HG03095 (cell line): ENCODE data around the gene DOCK2.

Experiments used
- ATAC-seq: cut with Tn5 transposase; IDR thresholded peaks from one replicate; pipeline ENCODE4 v1.9.1; 2021; ENCODE audit warnings: moderate library complexity; ENCODE audit not compliant: unreplicated experiment

Gene DOCK2

GRCh38 chr5:169893010-169893409 lies 255.9 kb downstream of the DOCK2 start:
- ATAC-seq = no peak

- ATAC-seq = no peak
Measured at GRCh38 chr5:169893571-169893970, 256.5 kb downstream of the DOCK2 start.

GRCh38 chr5:169895926-169896325 lies 258.9 kb downstream of the DOCK2 start:
- no peak for ATAC-seq

GRCh38 chr5:169897481-169897880 lies 260.4 kb downstream of the DOCK2 start:
- no peak for ATAC-seq

GRCh38 chr5:169901896-169902295 lies 264.8 kb downstream of the DOCK2 start:
- no peak for ATAC-seq

GRCh38 chr5:169904059-169904458 lies 267.0 kb downstream of the DOCK2 start:
- no peak for ATAC-seq

GRCh38 chr5:169904508-169904907 lies 267.4 kb downstream of the DOCK2 start:
- no peak for ATAC-seq

GRCh38 chr5:169905017-169905416 lies 267.9 kb downstream of the DOCK2 start:
- ATAC-seq = no peak

GRCh38 chr5:169906745-169907649 lies 269.9 kb downstream of the DOCK2 start:
- no peak for ATAC-seq

- ATAC-seq = no peak
Measured at GRCh38 chr5:169908864-169909263, 271.8 kb downstream of the DOCK2 start.

- ATAC-seq = no peak
Measured at GRCh38 chr5:169909945-169910344, 272.9 kb downstream of the DOCK2 start.

GRCh38 chr5:169910393-169910792 lies 273.3 kb downstream of the DOCK2 start:
- ATAC-seq = no peak

GRCh38 chr5:169911448-169912212 lies 274.6 kb downstream of the DOCK2 start:
- ATAC-seq = no peak

GRCh38 chr5:169913479-169913878 lies 276.4 kb downstream of the DOCK2 start:
- no peak for ATAC-seq

GRCh38 chr5:169914766-169915165 lies 277.7 kb downstream of the DOCK2 start:
- no peak for ATAC-seq

- no peak for ATAC-seq
Measured at GRCh38 chr5:169917500-169917899, 280.4 kb downstream of the DOCK2 start.

GRCh38 chr5:169918228-169918627 lies 281.2 kb downstream of the DOCK2 start:
- ATAC-seq = no peak

- ATAC-seq = no peak
Measured at GRCh38 chr5:169920474-169920873, 283.4 kb downstream of the DOCK2 start.

GRCh38 chr5:169921384-169921783 lies 284.3 kb downstream of the DOCK2 start:
- ATAC-seq = no peak

GRCh38 chr5:169921949-169922348 lies 284.9 kb downstream of the DOCK2 start:
- ATAC-seq = no peak

GRCh38 chr5:169922474-169922873 lies 285.4 kb downstream of the DOCK2 start:
- ATAC-seq = no peak

GRCh38 chr5:169923988-169924387 lies 286.9 kb downstream of the DOCK2 start:
- ATAC-seq = no peak
